Measurements from ENCODE around the gene POLD1.

Gene POLD1

DNA sequence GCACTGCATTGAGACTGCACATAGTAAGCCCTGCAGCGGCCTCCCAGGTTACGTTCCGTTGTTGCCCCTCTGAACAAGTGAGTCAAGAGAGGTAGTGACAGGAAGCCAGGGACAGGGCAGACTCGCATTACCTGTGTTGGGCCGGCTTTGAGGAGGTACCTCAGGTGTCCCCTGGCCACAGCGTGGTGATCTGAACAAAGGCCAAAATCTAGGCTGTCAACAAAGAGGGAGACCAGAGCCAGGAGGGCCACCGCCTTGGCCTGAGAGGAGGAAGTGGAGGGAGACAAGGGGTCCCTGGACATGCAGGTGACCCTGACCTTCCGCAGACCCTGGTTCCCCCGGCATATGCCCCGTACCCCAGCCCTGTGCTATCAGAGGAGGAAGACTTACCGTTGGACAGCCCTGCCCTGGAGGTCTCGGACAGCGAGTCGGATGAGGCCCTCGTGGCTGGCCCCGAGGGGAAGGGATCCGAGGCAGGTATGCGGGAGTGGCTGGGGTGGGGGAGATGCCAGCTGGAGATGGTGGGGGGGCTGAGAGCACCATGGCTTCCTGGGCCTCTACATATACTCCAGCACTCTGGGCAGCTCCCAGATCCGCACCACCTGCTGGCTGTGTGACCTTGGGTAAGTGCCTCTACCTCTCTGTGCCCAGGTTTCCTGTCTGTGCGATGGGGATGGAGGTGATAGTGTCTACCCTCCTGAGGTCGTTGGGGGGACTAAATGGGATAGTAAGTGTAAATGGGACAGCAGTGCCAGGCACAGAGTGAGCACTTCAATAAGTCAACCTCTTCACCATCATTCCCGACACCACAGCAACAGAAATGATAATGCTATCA lies 39.3 kb downstream of the POLD1 start:
- H3K79me2 ChIP-seq (ENCODE audit: control insufficient read depth, low read length): peaks cover 54% of the 10 kb centered on the region
- no peaks in the 10 kb centered on the region for H3K9me2 ChIP-seq (replicated peaks; ENCODE audit: control insufficient read depth, low read length)
- peak overlapping the region; percentile 17; the same call in 1 of the 2 replicates for H3K4me2 ChIP-seq (ENCODE audit: low read length)
- H3K9me3 ChIP-seq (ENCODE audit: control insufficient read depth, insufficient read depth, low read length): no peaks in the 10 kb centered on the region
- TF ChIP-seq EZH2phosphoT487 (IDR thresholded peaks at IDR 0.05; ENCODE audit: borderline replicate concordance, low read length) (no peak), CTCF (IDR thresholded peaks at IDR 0.05; ENCODE audit: low read depth, low read length, poor library complexity, severe bottlenecking) (no peak)
- peaks cover 56% of the 10 kb centered on the region for H3F3A ChIP-seq (ENCODE audit: control insufficient read depth, insufficient read depth)
- H3K27ac ChIP-seq (ENCODE audit: low read depth, low read length): peak overlapping the region; percentile 95; the same call in 1 of the 2 replicates
- H3K4me3 ChIP-seq (ENCODE audit: low read length): no peak overlapping the region
- peaks cover 69% of the 10 kb centered on the region for H3K4me1 ChIP-seq (ENCODE audit: control insufficient read depth, low read length)
- H3K27me3 ChIP-seq (ENCODE audit: control insufficient read depth, low read length): no peaks in the 10 kb centered on the region
- H3K36me3 ChIP-seq (ENCODE audit: control insufficient read depth, low read length): peaks cover 88% of the 10 kb centered on the region
- peaks cover 18% of the 10 kb centered on the region; the same call in 1 of the 2 replicates for H4K20me1 ChIP-seq (ENCODE audit: control insufficient read depth, insufficient read depth, low read depth, low read length)

DNA sequence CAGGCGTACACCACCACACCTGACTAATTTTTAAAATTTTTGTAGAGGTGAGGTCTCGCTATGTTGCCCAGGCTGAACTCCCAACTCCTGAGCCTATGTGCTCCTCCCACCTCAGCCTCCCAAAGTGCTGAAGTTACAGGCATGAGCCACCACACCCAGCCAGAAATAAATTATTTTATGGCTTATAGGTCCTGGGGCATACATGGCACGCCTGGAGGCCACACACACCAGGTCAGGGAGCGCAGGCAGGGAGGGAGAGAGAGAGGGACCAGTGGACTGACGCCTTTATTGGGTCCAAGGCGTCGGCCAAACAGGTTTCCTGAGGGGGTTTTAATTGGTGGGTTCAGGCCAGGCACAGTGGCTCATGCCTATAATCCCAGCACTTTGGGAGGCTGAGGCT lies 41.4 kb downstream of the POLD1 start:
- H3K27me3 ChIP-seq (ENCODE audit: control insufficient read depth, low read length): no peaks in the 10 kb centered on the region
- peaks cover 61% of the 10 kb centered on the region for H3F3A ChIP-seq (ENCODE audit: control insufficient read depth, insufficient read depth)
- TF ChIP-seq CTCF (IDR thresholded peaks at IDR 0.05; ENCODE audit: low read depth, low read length, poor library complexity, severe bottlenecking): no peak
- TF ChIP-seq EZH2phosphoT487 (IDR thresholded peaks at IDR 0.05; ENCODE audit: borderline replicate concordance, low read length): no peak
- H3K4me3 ChIP-seq (ENCODE audit: low read length): no peak overlapping the region
- H3K9me2 ChIP-seq (replicated peaks; ENCODE audit: control insufficient read depth, low read length): no peaks in the 10 kb centered on the region
- peaks cover 18% of the 10 kb centered on the region; the same call in 1 of the 2 replicates for H4K20me1 ChIP-seq (ENCODE audit: control insufficient read depth, insufficient read depth, low read depth, low read length)
- no peak overlapping the region; the same call in 1 of the 2 replicates for H3K27ac ChIP-seq (ENCODE audit: low read depth, low read length)
- peaks cover 82% of the 10 kb centered on the region for H3K4me1 ChIP-seq (ENCODE audit: control insufficient read depth, low read length)
- H3K9me3 ChIP-seq (ENCODE audit: control insufficient read depth, insufficient read depth, low read length): no peaks in the 10 kb centered on the region
- no peak overlapping the region for H3K4me2 ChIP-seq (ENCODE audit: low read length)
- H3K36me3 ChIP-seq (ENCODE audit: control insufficient read depth, low read length): peaks cover 77% of the 10 kb centered on the region
- peaks cover 34% of the 10 kb centered on the region for H3K79me2 ChIP-seq (ENCODE audit: control insufficient read depth, low read length)

DNA sequence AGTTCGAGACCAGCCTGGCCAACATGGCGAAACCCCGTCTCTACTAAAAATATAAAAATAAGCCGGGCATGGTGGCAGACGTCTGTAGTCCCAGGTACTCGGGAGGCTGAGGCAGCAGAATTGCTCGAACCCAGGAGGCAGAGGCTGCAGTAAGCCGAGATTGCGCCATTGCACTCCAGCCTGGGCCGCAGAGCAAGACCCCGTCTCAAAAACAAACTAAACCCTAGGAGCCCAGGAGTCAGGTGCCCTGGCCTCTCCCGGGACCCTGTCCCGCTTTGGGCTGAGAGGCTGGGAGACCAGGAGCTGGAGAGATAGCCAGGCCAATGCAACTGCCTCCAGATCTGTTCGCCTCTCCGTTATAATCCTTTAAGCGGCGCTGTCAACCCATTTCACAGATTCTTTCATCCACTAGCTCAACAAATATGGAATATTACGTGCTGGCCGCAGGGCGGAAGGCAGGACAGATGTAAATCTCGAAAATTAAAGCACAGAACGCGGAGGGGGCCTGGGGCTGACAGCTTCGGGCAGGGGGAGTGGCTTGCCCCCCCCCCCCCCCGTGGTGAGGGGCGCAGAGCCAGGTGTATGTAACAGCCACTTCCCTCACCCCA lies 43.3 kb downstream of the POLD1 start:
- H3K36me3 ChIP-seq (ENCODE audit: control insufficient read depth, low read length): peaks cover 60% of the 10 kb centered on the region
- peak overlapping the region; percentile 84 for H3K4me2 ChIP-seq (ENCODE audit: low read length)
- peaks cover 64% of the 10 kb centered on the region for H3F3A ChIP-seq (ENCODE audit: control insufficient read depth, insufficient read depth)
- peak overlapping the region; percentile 96 for H3K27ac ChIP-seq (ENCODE audit: low read depth, low read length)
- no peak for TF ChIP-seq CTCF (IDR thresholded peaks at IDR 0.05; ENCODE audit: low read depth, low read length, poor library complexity, severe bottlenecking)
- TF ChIP-seq EZH2phosphoT487 (IDR thresholded peaks at IDR 0.05; ENCODE audit: borderline replicate concordance, low read length): no peak
- H4K20me1 ChIP-seq (ENCODE audit: control insufficient read depth, insufficient read depth, low read depth, low read length): peaks cover 7% of the 10 kb centered on the region; the same call in 1 of the 2 replicates
- H3K4me1 ChIP-seq (ENCODE audit: control insufficient read depth, low read length): peaks cover 76% of the 10 kb centered on the region
- no peaks in the 10 kb centered on the region for H3K9me3 ChIP-seq (ENCODE audit: control insufficient read depth, insufficient read depth, low read length)
- H3K27me3 ChIP-seq (ENCODE audit: control insufficient read depth, low read length): no peaks in the 10 kb centered on the region
- peaks cover 18% of the 10 kb centered on the region for H3K79me2 ChIP-seq (ENCODE audit: control insufficient read depth, low read length)
- peak overlapping the region; percentile 80 for H3K4me3 ChIP-seq (ENCODE audit: low read length)
- no peaks in the 10 kb centered on the region for H3K9me2 ChIP-seq (replicated peaks; ENCODE audit: control insufficient read depth, low read length)
